Choroid plexus epithelial cell (primary cell): ENCODE measurements around the gene RACK1.

Experiments
- DNase-seq: peaks from one replicate; pipeline ENCODE4 v3.0.0-alpha.2; 2010; ENCODE audit warnings: low read depth
- H3K4me3 ChIP-seq: 2 replicates; pipeline ENCODE4 v1.5.1; 2011; ENCODE audit warnings: low read depth, mild to moderate bottlenecking, control low read depth, low read length, moderate library complexity
- TF ChIP-seq, protein P1 (sequence below): conservative IDR thresholded peaks from 2 replicates; pipeline ENCODE4 v1.5.1; 2011; ENCODE audit warnings: low read depth, mild to moderate bottlenecking, control low read depth, inconsistent platforms, low read length, moderate library complexity

RACK1 gene

DNA sequence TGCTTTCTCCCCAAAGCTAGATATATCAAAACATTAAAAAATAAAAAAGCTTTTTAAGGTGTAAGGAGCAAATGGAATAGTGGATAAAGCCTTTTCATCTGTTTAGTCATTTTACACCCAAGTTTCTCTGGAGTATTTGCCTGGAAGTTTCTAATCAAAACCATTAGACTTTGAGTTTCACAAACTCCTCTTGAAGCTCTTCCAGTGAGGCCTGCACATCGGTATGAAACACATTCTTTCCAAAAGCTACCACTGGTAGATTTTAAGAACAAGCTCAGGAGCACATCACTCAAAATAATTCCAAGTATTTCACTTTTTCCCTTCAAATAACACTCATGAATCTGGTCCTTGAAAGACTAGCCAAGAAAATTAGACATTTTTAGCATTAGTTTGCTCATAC, 11.6 kb upstream of the RACK1 start:
- TF ChIP-seq, protein P1, sequence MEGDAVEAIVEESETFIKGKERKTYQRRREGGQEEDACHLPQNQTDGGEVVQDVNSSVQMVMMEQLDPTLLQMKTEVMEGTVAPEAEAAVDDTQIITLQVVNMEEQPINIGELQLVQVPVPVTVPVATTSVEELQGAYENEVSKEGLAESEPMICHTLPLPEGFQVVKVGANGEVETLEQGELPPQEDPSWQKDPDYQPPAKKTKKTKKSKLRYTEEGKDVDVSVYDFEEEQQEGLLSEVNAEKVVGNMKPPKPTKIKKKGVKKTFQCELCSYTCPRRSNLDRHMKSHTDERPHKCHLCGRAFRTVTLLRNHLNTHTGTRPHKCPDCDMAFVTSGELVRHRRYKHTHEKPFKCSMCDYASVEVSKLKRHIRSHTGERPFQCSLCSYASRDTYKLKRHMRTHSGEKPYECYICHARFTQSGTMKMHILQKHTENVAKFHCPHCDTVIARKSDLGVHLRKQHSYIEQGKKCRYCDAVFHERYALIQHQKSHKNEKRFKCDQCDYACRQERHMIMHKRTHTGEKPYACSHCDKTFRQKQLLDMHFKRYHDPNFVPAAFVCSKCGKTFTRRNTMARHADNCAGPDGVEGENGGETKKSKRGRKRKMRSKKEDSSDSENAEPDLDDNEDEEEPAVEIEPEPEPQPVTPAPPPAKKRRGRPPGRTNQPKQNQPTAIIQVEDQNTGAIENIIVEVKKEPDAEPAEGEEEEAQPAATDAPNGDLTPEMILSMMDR, result no peak
- DNase-seq, result no peak
- no peak overlapping the region for H3K4me3 ChIP-seq

DNA sequence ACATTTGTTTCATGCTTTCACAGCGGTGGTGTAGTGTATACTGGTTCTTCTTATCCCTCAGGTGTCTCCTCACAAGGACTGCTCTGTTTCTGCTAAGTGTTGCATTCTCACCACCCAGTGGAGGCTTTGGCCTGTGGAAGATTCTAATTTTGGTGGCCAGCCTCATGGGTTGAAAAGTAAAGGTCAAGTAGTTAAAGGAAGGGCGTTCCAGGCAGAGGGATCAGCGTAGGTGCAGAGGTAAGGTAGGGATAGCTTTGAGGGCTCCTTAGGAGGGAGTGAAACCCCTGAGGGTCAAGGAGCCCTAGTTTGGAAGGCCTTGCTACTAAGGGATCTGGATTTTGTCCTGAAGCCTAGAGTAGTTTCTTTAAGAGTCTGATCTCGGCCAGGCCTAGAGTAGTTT, 4.6 kb upstream of the RACK1 start:
- peak overlapping the region; percentile 88 for H3K4me3 ChIP-seq
- TF ChIP-seq, protein P1, result no peak
- no peak for DNase-seq

DNA sequence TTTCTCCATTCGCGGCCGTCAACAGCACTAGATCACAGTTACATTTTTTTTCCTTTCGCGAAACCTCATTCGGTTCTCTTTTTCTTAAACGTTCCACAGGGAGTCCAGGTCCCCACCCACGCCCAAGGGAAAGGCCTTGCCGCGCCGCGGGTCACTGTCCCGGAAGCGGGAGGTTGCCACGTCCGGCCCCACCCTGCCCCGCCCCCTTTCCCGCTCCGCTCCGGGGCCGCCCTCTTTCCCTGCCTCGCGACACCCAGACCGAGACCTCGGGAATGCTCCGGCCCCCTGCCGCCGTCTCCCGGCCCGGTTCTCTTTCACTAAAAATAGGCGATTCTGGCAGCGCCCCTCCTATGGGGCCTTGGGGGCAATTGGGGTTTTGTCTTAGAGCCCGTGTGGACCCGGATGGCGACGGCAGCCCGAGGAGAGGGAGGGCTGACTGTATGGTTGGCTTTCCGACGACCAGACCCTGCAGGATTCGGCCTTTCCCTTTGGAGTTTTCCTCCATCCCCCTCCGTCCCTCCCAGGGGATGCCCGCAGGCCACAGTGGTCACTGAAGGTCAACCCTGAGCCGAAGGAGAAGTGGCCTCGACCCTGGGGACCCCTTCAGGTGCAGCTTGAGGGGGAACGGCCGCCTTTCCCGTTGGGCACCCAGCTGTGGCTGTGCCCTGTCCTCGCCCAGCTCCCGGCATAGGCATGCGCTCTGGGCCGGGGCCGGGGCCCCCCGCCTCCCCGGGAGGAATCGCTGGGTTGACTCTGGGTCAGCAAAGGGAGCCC, 2.8 kb upstream of the RACK1 start:
- TF ChIP-seq, protein P1, result no peak
- peak; percentile 84 for DNase-seq
- peak overlapping the region; percentile 88 for H3K4me3 ChIP-seq

DNA sequence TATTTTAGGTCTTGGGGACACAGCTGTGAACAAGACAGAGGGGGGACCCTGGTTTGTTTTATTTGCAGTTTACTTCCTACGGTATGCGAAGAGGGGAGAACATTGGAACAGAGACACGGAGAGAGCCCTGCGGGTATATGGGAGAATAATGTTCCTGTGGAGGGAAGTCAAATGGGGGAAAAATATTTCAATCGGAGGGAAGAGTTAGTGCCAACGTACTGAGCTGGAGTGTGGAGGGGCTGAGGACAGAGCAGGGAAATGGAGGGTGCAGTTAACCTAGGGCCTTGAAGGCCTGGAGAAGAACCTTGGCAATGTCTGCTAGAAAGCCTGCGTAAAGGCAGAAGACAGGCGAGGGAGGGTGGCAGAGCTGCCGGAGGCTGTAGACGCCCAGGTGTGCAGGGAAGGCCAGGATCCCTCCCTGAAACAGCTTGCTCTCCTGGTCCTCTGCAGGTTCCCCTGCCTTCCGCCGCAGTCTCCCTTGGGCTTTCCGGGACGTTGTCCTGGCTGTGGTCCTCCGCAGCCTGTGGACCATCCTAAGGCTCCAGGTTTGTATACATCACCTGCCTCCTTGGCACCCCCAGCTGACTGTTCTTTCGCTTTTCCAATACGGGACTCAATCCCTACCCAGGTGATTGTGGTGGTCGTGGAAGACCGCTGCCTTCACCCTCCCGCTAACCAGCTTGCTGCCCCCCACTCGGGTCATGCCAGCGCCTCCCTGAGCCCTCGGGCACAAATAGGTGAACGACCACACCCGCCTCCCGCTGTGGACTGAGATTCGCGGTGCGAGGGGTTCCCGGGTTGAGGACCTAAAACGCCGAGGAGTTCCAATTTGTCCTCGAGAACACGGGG, 1.9 kb upstream of the RACK1 start:
- no peak for DNase-seq
- TF ChIP-seq, protein P1, result no peak
- H3K4me3 ChIP-seq, result peak overlapping the region; percentile 88

DNA sequence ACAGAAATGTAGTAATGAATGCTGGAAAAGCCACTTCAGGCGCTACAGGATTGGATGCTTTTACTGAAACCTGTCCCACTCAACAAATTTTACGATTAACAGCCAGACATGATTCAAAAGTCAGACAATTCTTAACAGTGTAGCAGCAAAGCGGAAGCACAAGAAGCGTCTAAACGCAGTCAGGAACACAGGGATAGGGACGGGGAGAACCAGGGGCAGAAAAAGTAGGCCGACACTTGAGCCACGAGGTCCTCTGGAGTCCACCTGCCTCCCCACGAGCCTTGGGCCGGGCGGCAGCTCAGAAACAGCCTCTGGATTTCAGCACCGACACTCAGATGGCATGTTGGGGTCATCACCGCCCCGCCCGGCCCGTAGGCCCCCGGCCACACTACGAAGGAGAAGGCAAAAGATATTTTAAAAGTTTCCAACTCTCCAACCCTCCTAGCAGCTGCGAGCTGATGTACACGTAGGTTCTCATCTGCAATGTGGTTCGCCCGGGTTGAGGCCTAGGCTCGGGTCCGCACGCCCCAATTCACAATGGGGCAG, 615 bp downstream of the RACK1 start:
- TF ChIP-seq, protein P1, result no peak
- DNase-seq, result peak; percentile 36
- H3K4me3 ChIP-seq, result peak overlapping the region; percentile 98

DNA sequence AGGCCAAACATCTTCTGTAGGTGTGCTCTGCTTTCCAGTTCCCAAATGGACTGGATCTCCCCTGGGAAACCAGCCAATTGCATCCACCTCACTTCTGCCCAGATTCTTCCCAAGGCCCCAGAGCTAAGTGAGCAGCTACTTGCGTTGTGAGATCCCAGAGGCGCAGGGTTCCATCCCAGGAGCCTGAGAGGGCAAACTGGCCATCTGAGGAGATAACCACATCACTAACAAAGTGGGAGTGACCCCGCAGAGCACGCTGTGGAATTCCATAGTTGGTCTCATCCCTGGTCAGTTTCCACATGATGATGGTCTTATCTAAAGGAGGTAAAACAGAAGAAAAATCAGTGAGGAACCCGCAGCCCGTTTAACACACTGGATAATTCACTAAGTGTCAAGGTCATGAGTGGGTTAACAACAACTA, 1.7 kb downstream of the RACK1 start:
- no peak for DNase-seq
- TF ChIP-seq, protein P1, result no peak
- H3K4me3 ChIP-seq, result peak overlapping the region; percentile 98
